Measurements from ENCODE around the gene TSR1.
A peak's percentile ranks its signal among the peaks of the same experiment; 100 is the strongest.

TSR1 gene

DNA sequence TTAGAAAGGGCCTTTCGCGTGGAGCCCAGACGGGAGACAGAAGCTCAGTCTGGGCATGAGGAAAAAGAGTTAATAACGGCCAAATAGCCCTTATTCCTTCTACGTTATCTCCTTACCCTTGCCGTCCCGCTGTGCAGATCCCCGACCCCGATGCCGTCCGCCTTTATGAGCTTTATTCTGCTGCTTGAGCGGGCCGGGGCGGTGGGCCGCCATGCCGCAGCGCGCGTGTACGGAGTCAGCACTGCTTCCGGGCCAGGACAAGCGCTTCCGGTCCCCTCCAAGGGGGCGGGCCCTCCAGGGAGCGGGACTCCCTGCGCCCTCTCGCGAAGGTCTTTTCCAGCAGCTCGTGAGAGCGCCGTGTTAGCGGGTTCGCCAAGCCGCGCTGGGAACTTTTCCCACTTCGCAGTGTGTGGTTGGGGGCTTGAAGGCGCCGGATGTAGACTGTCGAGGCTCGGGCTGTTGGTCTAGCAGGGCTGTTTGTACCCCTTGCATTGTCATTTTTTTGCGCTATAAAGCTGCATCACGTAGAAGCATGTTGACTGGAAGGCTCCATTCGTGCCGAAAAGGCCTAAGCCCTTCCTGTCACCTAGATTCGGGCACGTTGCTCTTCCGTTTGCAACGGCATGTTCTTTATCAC, at the start of gene TSR1:
Gene TSR1 (minus strand): TSS at position 243 of the 637 bp plus-strand sequence. CDS start 30 bp downstream, at position 213.
- peak; percentile 87 to 91 for DNase-seq (ENCODE audit: low read depth in 1 of 2, low spot score in 1 of 2)
- in situ Hi-C loops (cut with HindIII; ENCODE audit: low pct_unique_long_range_greater_than_20kb, low sequenced_read_pairs), result no loop called here
- no peak; the same call in 1 of the 2 replicates for TF ChIP-seq JUND (IDR thresholded peaks at IDR 0.05; ENCODE audit: low read depth)

DNA sequence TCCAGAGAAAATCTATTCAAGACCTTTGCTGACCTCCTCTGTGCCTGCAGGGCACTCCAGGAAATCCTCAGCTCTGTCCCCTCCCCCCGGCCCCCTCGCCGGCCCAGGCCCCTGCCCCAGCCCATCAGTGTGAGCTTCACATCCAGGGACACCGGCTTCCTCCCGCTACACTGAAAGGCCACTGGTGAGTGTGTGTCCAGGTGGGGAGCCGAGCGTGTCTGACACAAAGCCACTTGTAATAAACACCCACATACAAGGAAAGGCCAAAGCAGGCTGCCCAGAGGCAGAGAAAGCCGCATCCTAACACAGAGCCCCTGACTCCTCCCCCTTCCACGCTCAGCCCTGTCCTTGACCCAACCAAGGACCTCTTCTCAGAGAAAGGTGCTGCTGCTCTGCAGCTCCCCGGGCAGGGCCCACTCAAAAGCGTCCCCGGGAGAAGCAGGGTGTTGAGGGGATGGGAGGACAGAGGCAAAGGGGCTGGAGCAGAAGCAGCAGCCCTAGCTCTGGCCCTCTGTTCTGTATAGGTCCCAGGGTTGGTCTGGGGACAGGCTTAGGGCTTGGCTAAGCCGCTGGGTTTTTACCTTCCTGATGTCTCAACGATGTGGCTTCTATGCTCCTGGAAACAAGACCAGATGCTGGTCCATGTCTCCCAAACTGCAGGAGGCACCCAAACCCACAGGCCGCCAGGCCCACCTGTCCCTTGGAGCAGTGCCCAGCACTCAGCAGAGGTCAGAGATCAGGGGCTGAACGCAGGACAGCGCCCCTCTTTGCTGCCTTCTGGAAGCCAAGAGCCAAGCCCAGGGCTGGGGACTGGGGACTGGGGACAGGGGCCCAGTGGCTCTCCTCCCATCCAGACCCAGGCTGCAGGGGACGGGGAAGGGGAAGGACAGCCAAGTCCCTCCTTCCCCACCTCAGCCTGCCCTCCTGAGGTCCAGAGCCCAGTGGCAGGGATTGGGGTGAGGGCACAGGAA, 49.3 kb upstream of the TSR1 start:
- no peak for TF ChIP-seq JUND (IDR thresholded peaks at IDR 0.05; ENCODE audit: low read depth)
- in situ Hi-C loops (cut with HindIII; ENCODE audit: low pct_unique_long_range_greater_than_20kb, low sequenced_read_pairs), result no loop called here
- no peak for DNase-seq (ENCODE audit: low read depth in 1 of 2, low spot score in 1 of 2)

DNA sequence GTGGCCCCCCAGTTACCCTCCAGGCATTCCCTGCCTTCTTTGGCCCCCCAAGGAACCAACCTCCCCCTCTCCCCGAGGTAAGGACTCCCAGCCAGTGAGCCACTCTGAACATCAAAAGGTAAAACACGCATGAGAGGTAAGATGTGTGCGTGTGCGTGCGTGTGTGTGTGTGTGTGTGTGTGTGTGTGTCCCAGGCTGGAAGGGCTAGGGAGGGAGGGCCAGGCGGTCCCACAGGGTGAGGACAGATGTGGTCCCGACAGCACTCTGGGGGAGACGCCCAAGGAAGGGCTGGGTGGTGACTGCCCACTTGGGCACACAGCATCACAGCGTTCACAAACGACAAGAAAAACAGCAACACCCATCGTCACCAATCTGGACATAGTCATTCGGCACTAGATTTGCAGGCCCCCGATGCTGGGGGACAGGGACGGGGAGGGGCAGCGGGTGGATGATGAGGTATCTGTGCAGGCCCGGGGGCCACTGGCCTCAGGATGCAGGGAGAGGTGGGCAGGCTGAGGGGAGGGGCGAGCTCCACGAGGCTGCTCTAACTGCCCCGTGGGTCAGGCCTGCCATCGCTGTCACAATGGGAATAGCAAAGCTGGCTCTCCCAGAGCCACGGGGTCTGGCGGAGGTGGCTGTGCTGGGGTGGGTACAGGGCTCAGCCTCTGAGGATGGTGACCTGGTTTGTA, 48.3 kb upstream of the TSR1 start:
- no peak for TF ChIP-seq JUND (IDR thresholded peaks at IDR 0.05; ENCODE audit: low read depth)
- DNase-seq (ENCODE audit: low read depth in 1 of 2, low spot score in 1 of 2), result no peak
- in situ Hi-C loops (cut with HindIII; ENCODE audit: low pct_unique_long_range_greater_than_20kb, low sequenced_read_pairs), result no loop called here

DNA sequence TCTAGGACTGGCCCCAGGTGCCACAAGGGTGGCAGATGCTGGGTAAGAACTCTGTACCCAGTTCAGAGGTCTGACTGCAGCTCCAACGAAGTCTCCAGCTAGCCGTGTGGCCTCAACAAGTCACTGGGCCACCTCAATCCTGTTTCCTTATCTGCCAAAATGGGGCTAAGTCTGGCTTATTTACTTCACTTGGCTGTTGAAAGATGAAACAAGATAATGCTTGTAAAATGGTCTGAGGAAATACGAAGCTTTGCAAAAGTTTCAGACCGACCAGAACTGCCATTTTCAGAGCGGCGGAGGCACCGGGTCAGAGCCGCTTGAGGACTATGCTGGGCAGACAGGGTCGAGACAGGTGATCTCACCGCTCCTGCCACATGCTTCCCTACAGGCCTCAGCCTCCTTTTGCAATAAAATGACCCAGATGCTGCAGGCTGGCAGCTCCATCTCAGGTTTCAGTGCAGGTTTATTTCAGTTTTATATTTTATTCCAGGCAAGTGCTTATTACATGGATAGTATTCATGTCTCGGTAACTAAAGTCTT, 47.4 kb upstream of the TSR1 start:
- no peak for DNase-seq (ENCODE audit: low read depth in 1 of 2, low spot score in 1 of 2)
- TF ChIP-seq JUND (IDR thresholded peaks at IDR 0.05; ENCODE audit: low read depth), result no peak

DNA sequence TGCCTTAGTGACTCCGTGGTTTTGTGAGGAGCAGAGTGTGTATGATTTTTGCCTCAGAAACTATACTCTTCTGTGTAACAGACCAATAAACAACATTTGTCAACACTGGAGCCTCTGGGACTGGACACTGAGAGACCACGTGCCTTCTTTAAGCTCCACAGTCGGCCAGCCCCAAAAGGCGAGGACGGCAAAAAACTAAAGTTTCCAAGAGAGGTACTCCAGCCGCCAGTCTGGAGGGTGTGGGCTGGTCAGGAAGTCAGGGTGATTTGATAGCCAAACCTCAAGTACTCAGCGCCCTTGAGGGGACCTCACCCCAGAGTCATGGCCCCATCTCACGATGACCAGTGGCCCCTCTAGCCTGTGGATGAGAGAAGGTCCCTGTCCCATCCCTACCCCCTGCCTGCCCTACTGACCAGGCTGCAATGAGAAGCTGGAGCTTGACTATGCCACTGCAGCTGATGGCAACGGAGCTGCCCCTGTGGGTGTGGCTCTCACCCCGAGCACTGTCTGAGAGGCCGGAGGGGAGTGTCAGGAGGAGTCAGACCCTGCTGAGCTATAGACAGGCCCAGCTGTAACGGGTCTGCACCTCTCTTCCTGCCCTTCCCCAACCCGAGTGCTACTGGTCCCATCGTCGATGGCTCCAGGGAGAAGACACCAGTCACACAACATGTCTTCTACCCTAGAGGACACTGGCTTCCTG, 44.8 kb upstream of the TSR1 start:
- TF ChIP-seq JUND (IDR thresholded peaks at IDR 0.05; ENCODE audit: low read depth), result no peak
- in situ Hi-C loops (cut with HindIII; ENCODE audit: low pct_unique_long_range_greater_than_20kb, low sequenced_read_pairs), result no loop called here
- no peak for DNase-seq (ENCODE audit: low read depth in 1 of 2, low spot score in 1 of 2)

More for the DNA sequence above, 47.4 kb upstream of the TSR1 start:
- in situ Hi-C loops (cut with HindIII; ENCODE audit: low pct_unique_long_range_greater_than_20kb, low sequenced_read_pairs), result no loop called here

DNA sequence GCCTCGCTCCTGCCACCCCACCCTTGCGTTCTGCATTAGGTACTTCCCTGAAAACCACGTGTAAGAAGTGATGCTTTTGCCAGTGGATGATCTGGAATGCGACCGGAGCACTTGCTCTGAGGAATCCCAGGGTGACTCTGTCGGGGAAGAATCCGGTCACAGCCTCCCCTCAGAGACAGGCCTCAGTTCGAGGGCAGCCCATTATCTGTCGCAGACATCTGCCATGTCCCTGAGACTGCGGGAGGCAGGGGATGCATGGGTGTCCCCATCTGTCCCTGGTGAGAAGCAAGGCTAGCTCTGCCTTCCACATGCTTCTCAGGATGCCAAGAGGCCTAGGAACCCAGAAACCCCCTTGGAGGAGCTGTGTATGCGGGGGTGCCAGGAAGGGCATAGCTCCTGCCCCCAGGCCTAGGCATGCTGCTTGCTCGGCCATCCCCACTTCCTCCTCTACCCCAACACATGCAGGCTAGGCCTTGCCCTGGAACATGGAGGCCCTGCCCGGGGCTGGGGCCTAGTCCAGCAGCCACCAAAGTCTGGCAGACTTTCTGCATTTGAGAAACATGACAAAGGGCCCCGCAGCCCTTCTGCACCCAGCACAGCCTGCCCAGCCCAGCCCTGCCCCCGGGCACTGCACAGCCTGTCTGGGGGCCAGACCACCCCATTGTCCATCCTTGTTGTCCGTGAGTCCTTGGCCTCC, 44.1 kb upstream of the TSR1 start:
- no peak for TF ChIP-seq JUND (IDR thresholded peaks at IDR 0.05; ENCODE audit: low read depth)
- in situ Hi-C loops (cut with HindIII; ENCODE audit: low pct_unique_long_range_greater_than_20kb, low sequenced_read_pairs), result no loop called here
- DNase-seq (ENCODE audit: low read depth in 1 of 2, low spot score in 1 of 2), result no peak

DNA sequence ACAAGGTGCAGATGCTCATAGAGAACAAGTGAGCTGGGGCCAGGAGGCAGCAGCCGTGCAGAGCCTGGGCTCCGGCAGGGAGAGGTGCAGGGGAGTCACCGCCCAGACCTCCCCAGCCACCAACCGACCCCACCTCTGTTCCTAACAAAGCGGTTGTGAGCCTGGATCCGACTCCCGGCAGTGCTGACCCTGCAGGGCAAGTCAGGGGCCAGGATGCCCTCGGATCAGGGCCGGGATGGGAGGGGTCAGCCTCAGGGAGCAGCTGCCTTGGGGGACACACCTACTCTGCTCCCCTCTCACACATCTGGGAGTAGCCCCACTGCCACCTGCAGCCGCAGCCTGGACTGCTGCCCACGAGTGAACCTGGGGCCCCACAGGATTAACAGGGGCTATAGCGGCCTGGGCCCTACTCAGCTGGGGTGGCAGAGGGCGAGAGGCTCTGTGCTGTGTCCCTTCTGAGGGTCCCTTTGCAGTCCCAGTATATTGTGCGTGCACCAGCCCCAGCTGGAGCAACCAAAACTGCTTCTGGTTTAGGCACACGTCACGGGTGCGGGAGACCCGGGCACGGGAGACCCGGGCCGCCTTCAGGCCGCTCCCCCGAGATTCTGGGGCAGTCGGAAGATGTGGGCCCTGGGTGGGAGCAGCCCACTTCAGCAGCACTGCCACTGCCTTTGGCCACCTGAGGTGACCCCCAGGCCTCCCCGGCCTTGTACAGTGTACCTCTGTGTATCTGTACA, 43.4 kb upstream of the TSR1 start:
- no peak for TF ChIP-seq JUND (IDR thresholded peaks at IDR 0.05; ENCODE audit: low read depth)
- no peak for DNase-seq (ENCODE audit: low read depth in 1 of 2, low spot score in 1 of 2)
- in situ Hi-C loops (cut with HindIII; ENCODE audit: low pct_unique_long_range_greater_than_20kb, low sequenced_read_pairs), result no loop called here

DNA sequence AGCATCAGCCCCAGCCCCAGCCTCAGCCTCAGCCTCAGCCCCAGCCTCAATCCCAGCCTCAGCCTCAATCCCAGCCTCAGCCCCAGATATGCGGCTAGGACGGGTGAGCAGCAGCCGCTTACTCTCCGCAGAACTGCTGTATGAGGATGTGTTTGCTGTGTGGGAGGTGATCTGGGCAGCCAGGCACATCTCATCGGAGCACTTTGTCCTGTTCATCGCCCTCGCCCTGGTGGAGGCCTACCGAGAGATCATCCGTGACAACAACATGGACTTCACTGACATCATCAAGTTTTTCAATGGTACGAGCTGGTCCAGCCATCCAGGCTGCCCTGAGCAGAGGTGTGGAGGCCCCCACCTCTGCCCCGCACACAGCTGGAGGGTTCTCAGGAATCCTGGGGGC, 42.6 kb upstream of the TSR1 start:
- no peak for DNase-seq (ENCODE audit: low read depth in 1 of 2, low spot score in 1 of 2)
- no peak for TF ChIP-seq JUND (IDR thresholded peaks at IDR 0.05; ENCODE audit: low read depth)
- in situ Hi-C loops (cut with HindIII; ENCODE audit: low pct_unique_long_range_greater_than_20kb, low sequenced_read_pairs), result no loop called here

DNA sequence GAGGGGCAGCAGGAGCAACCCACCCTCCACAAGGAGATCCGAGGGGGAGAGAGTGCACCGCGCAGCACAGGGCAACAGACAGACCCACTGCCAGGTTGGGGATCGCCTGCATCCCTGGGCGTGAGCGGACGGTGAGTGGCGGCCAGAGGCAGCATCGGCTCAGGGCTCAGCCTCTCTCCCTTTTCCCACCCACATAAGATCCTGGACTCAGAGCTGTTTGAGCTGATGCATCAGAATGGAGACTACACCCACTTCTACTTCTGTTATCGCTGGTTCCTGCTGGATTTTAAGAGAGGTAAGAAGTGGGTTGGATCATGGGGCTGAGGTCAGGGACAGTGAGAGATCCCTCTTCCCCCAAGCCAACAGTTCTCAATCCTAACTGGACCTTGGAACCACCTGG, 41.4 kb upstream of the TSR1 start:
- TF ChIP-seq JUND (IDR thresholded peaks at IDR 0.05; ENCODE audit: low read depth), result no peak
- in situ Hi-C loops (cut with HindIII; ENCODE audit: low pct_unique_long_range_greater_than_20kb, low sequenced_read_pairs), result no loop called here
- no peak for DNase-seq (ENCODE audit: low read depth in 1 of 2, low spot score in 1 of 2)

DNA sequence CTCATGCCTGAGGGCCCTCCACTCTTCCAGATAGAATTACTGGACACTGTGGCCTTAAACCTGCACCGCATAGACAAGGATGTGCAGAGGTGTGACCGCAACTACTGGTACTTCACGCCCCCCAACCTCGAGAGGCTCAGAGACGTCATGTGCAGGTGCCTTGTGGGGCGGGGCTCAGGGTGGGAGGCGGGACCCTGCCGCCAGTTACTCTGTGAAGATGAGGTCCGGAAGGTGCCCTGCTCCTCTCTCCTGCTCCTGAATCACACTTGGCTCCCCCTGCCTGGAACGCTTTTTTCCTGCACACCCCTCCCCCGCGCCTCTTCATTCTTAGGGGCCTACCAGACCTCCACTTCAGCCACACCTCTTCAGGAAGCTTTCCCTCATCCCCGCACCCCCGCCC, 39.9 kb upstream of the TSR1 start:
- no peak for TF ChIP-seq JUND (IDR thresholded peaks at IDR 0.05; ENCODE audit: low read depth)
- no peak for DNase-seq (ENCODE audit: low read depth in 1 of 2, low spot score in 1 of 2)
- in situ Hi-C loops (cut with HindIII; ENCODE audit: low pct_unique_long_range_greater_than_20kb, low sequenced_read_pairs), result no loop called here

DNA sequence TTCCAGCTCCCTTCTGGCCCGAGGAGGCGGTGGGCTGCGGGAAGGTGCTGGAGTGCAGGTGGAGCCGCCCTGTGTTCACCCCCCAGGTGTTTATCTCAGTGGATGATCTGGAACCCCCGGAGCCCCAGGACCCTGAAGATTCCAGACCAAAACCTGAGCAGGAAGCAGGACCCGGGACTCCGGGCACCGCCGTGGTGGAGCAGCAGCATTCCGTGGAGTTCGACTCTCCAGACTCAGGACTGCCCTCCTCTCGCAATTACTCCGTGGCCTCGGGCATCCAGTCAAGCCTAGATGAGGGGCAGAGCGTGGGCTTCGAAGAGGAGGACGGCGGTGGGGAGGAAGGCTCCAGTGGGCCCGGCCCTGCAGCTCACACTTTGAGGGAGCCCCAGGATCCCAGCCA, 39.1 kb upstream of the TSR1 start:
- no peak for TF ChIP-seq JUND (IDR thresholded peaks at IDR 0.05; ENCODE audit: low read depth)
- DNase-seq (ENCODE audit: low read depth in 1 of 2, low spot score in 1 of 2), result no peak
- in situ Hi-C loops (cut with HindIII; ENCODE audit: low pct_unique_long_range_greater_than_20kb, low sequenced_read_pairs), result no loop called here

All from T47D (cell line).